Measurements from ENCODE around the gene FADS3. TPM values are rescaled to one million over a fixed set of nuclear protein-coding genes. Genes with fewer than 3 reads are reported as not detected.

Gene FADS3
- total and polyA plus RNA-seq, 2 experiments from 2014 or later: 44.4 to 73.5 TPM

- ATAC-seq (no peak), DNase-seq (ENCODE audit: low spot score) (no peak)
- Mint-ChIP-seq H3K27me3 (ENCODE audit: insufficient read depth, low read depth, poor library complexity) (peaks cover 32% of the 10 kb centered on the region), H3K36me3 (ENCODE audit: low read depth) (no peaks in the 10 kb centered on the region; the same call in 2 of the 3 replicates), H3K4me3 (no peak overlapping the region), H3K27ac (0 out of 2 replicates have a peak overlapping the region, but pooled peaks have one; percentile 12), H3K9me3 (no peaks in the 10 kb centered on the region; the same call in 2 of the 3 replicates), H3K4me1 (peaks cover 21% of the 10 kb centered on the region)
- H3K9me2 ChIP-seq (ENCODE audit: insufficient read depth): no peaks in the 10 kb centered on the region
- TF ChIP-seq ZNF114 (CRISPR knock-in tag; IDR thresholded peaks at IDR 0.05) (no peak), REST (IDR thresholded peaks at IDR 0.05; ENCODE audit: unreplicated experiment) (no peak), NANOG (IDR thresholded peaks at IDR 0.05; ENCODE audit: borderline replicate concordance) (no peak), CREB1 (CRISPR knock-in tag; IDR thresholded peaks at IDR 0.05; ENCODE audit: low read depth) (no peak), ZNF331 (CRISPR knock-in tag; IDR thresholded peaks at IDR 0.05; ENCODE audit: low read depth) (no peak)
- no peak overlapping the region for H3K27ac ChIP-seq (ENCODE audit: low read depth)
- peaks cover 14% of the 10 kb centered on the region for H3K27me3 ChIP-seq (ENCODE audit: insufficient read depth)
- no peak overlapping the region for H3K4me3 ChIP-seq
- no peaks in the 10 kb centered on the region for H4K20me1 ChIP-seq (replicated peaks; ENCODE audit: insufficient read depth)
- H3K36me3 ChIP-seq (ENCODE audit: insufficient read depth): no peaks in the 10 kb centered on the region; the same call in 1 of the 2 replicates
- no peaks in the 10 kb centered on the region for H3F3A ChIP-seq (replicated peaks; ENCODE audit: low read depth)
- H3K79me2 ChIP-seq (replicated peaks; ENCODE audit: insufficient read depth): no peaks in the 10 kb centered on the region
- H3K4me1 ChIP-seq (ENCODE audit: insufficient read depth): peaks cover 14% of the 10 kb centered on the region
- H3K4me2 ChIP-seq: no peak overlapping the region
- H2AFZ ChIP-seq: no peak overlapping the region
These were observed 21.8 kb upstream of the FADS3 start for GRCh38 chr11:61912991-61913698.

- Histone ChIP-seq H3F3A (replicated peaks; ENCODE audit: low read depth) (no peaks in the 10 kb centered on the region), H4K20me1 (replicated peaks; ENCODE audit: insufficient read depth) (no peaks in the 10 kb centered on the region), H3K4me1 (ENCODE audit: insufficient read depth) (peaks cover 10% of the 10 kb centered on the region; the same call in 1 of the 2 replicates), H3K36me3 (ENCODE audit: insufficient read depth) (no peaks in the 10 kb centered on the region; the same call in 1 of the 2 replicates), H2AFZ (no peak overlapping the region), H3K27ac (ENCODE audit: low read depth) (no peak overlapping the region), H3K4me3 (no peak overlapping the region), H3K79me2 (replicated peaks; ENCODE audit: insufficient read depth) (no peaks in the 10 kb centered on the region), H3K9me2 (ENCODE audit: insufficient read depth) (no peaks in the 10 kb centered on the region), H3K27me3 (ENCODE audit: insufficient read depth) (peaks cover 9% of the 10 kb centered on the region; the same call in 1 of the 2 replicates), H3K4me2 (no peak overlapping the region)
- DNase-seq (ENCODE audit: low spot score): no peak
- Mint-ChIP-seq H3K4me3 (no peak overlapping the region), H3K9me3 (no peaks in the 10 kb centered on the region), H3K36me3 (ENCODE audit: low read depth) (no peaks in the 10 kb centered on the region), H3K27ac (no peak overlapping the region), H3K27me3 (ENCODE audit: insufficient read depth, low read depth, poor library complexity) (peaks cover 26% of the 10 kb centered on the region), H3K4me1 (peaks cover 15% of the 10 kb centered on the region)
- no peak for TF ChIP-seq EZH2phosphoT487 (IDR thresholded peaks at IDR 0.05; ENCODE audit: unreplicated experiment)
- no peak for ATAC-seq
These were observed 21.2 kb upstream of the FADS3 start for GRCh38 chr11:61912530-61912898.
